ENCODE data around the gene YTHDC1.

DNA sequence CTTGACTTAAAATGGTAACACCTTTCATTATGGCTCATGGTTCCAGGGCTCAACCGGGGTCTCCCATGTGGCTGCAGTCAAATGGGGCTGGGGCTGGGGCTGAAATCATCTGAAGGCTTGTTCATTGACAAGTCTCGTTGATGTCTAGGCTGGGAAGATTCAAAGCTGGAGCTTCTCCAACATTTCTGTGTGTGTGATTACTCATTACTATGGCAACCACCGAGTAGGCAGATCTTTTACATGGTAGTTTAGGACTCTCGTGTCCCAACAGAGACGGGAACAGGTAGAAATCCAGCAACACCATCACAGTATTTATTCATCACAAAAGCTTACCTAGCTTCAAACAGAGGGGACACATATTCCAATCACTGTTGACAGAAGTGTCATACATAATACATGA is 7.8 kb downstream of the YTHDC1 start:
- no peak for TF ChIP-seq EP300 (IDR thresholded peaks at IDR 0.05)
- TF ChIP-seq, protein P1, sequence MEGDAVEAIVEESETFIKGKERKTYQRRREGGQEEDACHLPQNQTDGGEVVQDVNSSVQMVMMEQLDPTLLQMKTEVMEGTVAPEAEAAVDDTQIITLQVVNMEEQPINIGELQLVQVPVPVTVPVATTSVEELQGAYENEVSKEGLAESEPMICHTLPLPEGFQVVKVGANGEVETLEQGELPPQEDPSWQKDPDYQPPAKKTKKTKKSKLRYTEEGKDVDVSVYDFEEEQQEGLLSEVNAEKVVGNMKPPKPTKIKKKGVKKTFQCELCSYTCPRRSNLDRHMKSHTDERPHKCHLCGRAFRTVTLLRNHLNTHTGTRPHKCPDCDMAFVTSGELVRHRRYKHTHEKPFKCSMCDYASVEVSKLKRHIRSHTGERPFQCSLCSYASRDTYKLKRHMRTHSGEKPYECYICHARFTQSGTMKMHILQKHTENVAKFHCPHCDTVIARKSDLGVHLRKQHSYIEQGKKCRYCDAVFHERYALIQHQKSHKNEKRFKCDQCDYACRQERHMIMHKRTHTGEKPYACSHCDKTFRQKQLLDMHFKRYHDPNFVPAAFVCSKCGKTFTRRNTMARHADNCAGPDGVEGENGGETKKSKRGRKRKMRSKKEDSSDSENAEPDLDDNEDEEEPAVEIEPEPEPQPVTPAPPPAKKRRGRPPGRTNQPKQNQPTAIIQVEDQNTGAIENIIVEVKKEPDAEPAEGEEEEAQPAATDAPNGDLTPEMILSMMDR (IDR thresholded peaks at IDR 0.05): no peak
